HG02678 (cell line): ENCODE data around the gene SOX10.

Experiments used
- ATAC-seq: cut with Tn5 transposase; IDR thresholded peaks from one replicate; pipeline ENCODE4 v1.9.1; 2021; ENCODE audit warnings: mild to moderate bottlenecking, moderate library complexity; ENCODE audit not compliant: unreplicated experiment

Gene SOX10

GRCh38 chr22:37983860-37984791 lies at the start of gene SOX10:
Gene SOX10, minus strand, starts transcription at chr22:37984555. Its CDS starts 771 bp downstream, at chr22:37983784.
- no peak for ATAC-seq

DNA sequence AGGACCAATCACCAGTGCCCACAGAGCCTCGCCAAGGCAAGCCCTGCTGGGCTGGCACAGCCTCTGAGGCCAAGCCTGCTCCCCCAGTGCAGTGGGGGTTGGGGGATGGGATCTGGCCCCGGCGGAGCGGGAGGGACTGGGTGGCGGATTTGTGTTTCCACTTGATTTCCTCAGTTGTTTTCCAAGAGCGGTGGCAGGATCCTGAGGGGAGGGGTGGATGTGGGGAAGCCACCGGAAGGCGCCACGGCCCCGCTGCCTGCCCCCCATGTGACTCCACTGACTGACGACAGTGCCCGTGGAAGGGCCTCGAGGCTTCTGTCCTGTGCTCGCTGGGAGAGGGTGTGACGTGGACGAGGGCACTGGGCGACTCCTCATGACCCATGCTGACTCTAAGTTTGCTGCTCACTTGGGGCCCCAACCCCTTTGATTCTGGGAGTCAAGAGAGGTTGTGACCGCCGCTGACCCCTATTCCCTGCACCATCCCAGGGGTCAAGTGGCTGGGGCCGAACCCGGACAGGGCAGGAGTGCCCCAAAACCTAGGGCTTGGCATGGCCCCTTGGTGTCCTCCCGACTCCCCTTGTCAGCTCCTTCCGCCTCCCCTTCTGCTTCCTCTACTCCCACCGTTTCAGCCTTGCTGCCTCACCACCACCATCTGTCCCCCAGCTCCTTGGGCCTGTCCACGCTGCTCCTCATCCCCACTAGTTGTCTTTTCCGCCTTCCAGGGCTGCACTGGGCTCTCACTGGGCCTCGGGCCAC lies 49.3 kb upstream of the SOX10 start:
- no peak for ATAC-seq

GRCh38 chr22:38032681-38033521 lies 48.5 kb upstream of the SOX10 start:
- no peak for ATAC-seq

- no peak for ATAC-seq
Observed at GRCh38 chr22:38031491-38031890, 47.1 kb upstream of the SOX10 start.

- ATAC-seq = no peak
Observed at GRCh38 chr22:38030311-38031133, 46.2 kb upstream of the SOX10 start.

DNA sequence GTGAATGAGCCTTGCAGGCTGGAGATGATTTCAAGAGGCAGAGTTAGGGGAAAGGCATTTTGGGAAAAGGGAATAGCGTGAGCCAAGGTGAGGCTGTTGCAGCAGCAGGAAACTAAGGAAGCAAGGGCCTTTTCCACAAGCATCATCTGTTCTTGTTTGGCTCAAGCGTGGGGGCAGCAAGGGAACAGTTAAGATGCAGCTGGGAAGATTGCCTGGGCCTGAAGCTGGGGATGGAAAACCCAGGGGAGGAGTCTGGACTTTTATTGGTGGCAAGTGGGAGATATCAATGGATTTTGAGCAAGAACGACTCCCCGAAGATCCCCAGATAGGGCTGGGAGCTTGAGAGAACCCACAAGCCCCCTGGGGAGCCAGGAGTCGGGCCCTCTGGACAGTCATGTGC lies 45.5 kb upstream of the SOX10 start:
- no peak for ATAC-seq

DNA sequence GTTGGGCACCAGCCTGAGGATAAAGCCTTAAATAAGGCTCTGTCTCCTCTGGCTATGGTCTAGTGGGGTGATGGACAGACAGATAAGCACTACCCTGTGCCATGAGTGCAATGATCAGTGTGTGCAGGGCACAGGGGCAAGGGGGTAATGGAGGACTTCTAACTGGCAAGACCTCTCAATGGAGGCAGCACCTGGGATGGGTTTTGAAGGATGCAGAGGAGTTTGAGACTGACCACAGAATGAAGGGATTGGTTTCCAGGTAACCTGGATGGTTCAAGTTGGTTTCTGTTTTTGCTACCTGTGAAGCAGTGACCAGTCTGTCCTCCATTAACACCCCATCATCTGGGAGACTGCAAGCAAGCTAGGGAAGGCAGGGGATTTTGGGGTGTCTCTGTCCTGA lies 45.0 kb upstream of the SOX10 start:
- ATAC-seq = no peak

- ATAC-seq = no peak
Observed at GRCh38 chr22:38028344-38029130, 44.2 kb upstream of the SOX10 start.

DNA sequence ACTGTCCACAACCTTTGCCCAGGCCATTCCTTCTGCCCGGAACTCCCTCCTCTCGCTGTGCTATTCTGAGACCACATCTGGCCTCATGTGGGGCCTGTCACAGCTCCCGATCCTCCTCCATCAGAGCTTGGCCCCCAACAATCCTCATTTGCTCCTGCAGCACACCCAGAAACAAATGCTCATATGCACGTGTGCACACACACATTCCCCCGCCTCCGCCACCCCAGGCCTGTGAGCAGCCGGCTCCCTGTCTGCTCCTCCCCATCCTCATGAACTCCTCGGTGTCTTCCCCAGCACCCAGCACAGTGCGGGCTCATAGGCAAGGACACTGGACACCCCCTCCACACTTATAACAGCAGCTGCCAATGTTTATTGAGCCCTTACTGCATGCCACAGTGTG lies 43.1 kb upstream of the SOX10 start:
- ATAC-seq = no peak

DNA sequence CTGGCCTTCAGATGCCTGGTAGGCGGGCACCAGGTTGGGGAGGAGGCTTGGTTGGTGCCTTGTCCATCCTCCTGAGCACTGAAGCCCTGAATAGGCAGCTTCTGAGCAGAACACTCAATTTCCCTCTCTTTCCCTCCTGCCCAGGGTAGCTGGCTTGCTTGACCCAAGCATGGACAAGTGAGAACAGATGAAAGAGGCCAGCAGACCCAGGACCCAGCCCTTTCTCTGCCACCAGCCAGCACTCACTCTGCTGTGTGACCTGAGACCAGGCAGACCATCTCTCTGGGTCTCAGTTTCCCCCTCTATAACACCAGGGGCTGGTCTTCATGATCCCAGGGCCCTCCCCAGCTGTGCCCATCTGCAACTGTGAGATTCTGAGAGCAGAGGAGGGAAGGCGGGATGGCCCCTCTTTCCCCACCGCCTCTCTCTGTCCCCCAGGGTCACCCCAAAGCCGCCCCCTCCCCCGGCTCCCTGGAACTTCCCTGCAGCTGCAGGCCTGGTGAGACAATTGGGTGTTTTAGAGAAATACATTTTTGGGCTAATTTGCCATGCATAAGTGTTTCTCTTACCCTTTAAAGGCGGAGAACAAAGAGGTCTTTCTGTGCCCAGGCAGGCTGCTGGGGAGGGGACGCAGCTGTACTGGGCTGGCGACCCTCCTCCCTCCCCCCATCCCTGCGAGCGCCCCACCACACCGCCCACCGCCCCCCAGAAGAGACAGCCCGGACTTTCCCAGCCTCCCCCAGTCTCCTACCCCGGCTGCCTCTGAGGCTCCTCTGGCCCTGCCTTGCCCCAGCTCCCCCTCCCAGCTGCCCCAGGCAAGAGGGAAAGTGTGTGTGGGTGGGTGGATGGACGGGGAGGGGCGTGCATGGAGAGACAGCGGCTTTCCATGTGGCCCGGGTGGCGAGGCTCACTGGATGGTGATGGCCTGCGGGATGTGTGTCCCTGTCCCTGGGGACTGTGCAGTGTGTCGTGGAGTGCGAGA lies 42.1 kb upstream of the SOX10 start:
- ATAC-seq = no peak

- no peak for ATAC-seq
Observed at GRCh38 chr22:38025514-38025913, 41.2 kb upstream of the SOX10 start.

DNA sequence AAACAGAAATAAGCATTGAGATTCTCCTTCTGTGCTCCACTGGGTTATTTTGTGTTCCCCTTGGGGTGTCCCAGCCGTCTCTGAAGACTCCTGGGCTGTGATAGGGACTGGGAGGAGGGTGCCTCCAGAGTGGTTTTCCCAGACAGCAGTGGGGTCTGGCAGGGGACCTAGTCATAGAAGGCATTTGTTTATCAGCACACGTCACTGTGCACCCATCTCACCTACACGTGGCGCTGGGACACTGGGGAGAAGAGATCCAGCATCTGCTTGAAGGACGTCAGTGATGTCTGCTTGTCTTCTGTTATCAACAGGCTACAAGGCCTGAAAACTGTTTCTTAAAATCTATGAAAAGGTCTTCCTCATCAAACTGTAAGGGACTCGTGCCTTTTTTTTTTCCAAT lies 38.7 kb upstream of the SOX10 start:
- ATAC-seq = no peak

- ATAC-seq = no peak
Observed at GRCh38 chr22:38021206-38021605, 36.9 kb upstream of the SOX10 start.

GRCh38 chr22:38018938-38019827 lies 34.8 kb upstream of the SOX10 start:
- no peak for ATAC-seq

- no peak for ATAC-seq
Observed at GRCh38 chr22:38017939-38018885, 33.9 kb upstream of the SOX10 start.

GRCh38 chr22:38017272-38017920 lies 33.0 kb upstream of the SOX10 start:
- ATAC-seq = no peak
